ENCODE results near the gene CMTM6. TPM values are rescaled to one million over a fixed set of nuclear protein-coding genes. Genes with fewer than 3 reads are reported as not detected.
A peak's percentile ranks its signal among the peaks of the same experiment; 100 is the strongest.

The CMTM6 gene
- polyA plus RNA-seq, 1 donor (not counting 4 experiments of a cell fraction or from before 2014, with no cell fraction given), result 85.4 TPM

DNA sequence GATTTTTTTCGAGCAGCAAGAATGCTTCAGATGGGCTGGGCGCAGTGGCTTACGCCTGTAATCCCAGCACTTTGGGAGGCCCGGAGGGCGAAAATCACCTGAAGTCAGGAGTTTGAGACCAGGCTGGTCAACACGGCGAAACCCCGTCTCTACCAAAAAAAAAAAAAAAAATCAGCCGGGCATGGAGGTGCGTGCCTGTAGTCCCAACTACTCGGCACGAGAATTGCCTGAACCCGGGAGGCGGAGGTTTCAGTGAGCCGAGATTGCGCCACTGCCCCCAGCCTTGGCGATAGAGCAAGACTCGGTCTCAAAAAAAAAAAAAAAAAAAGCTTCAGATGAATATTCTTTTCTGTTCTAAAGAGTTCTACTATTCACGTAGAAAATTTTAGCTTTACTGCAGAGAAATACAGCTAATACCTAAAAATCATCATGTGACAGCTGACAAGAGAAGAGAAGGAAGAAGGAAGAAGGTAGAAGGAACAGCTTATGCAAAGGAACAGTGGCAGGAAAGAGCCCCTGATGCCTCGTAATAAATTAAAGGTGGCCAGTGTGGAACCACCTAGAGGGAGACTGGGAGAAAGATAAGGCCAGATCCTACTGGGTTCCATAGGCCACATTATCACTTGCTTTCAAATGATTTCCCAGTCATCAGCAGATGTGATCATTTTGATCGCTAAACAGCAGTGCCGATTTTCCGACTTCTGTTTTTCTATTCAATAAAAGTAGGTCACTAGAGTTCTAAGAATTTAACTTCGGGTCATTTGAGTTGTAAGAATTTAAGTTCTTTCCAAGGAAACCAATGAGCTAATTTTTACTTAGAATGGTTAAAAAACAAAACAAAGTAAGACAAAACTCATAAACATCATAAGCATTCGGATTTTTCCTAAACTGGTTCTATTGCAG is 1.5 kb downstream of the CMTM6 start:
- H3K27me3 ChIP-seq (ENCODE audit: control insufficient read depth, extremely low read depth, insufficient read depth, low read length), result no peaks in the 10 kb centered on the region
- no peaks in the 10 kb centered on the region for H4K20me1 ChIP-seq (ENCODE audit: control insufficient read depth, extremely low read depth, insufficient read depth, low read length)
- peak overlapping the region; percentile 92 for H3K4me2 ChIP-seq (ENCODE audit: control insufficient read depth, extremely low read depth, insufficient read depth, low read depth, low read length)
- peak overlapping the region; percentile 88 for H3K9ac ChIP-seq (ENCODE audit: control insufficient read depth, extremely low read depth, insufficient read depth, low read length)
- H2AFZ ChIP-seq (ENCODE audit: control insufficient read depth, low read length), result no peak overlapping the region
- peak overlapping the region; percentile 80 to 91 (median 88) for H3K4me3 ChIP-seq (ENCODE audit: control insufficient read depth in 2 of 3, extremely low read depth in 1 of 3, insufficient read depth in 2 of 3, low read depth in 1 of 3, low read length in 3 of 3)
- H3K9me1 ChIP-seq (ENCODE audit: control insufficient read depth, extremely low read depth, insufficient read depth, low read length), result no peaks in the 10 kb centered on the region
- peaks cover 8% of the 10 kb centered on the region for H3K4me1 ChIP-seq (ENCODE audit: control insufficient read depth, extremely low read depth, insufficient read depth, low read length)
- peaks cover 37% of the 10 kb centered on the region for H3K79me2 ChIP-seq (ENCODE audit: control insufficient read depth, insufficient read depth, low read length)
- H3K27ac ChIP-seq (ENCODE audit: control insufficient read depth, insufficient read depth, low read length), result no peak overlapping the region
- FAIRE-seq, result no peak
- H3K9me3 ChIP-seq (ENCODE audit: control insufficient read depth, low read depth, low read length), result no peaks in the 10 kb centered on the region
- dilution Hi-C loops (cut with MboI; ENCODE audit: extremely low pct_ligation_motif_present, low sequenced_read_pairs), result no loop called here
- TF ChIP-seq, protein P1, sequence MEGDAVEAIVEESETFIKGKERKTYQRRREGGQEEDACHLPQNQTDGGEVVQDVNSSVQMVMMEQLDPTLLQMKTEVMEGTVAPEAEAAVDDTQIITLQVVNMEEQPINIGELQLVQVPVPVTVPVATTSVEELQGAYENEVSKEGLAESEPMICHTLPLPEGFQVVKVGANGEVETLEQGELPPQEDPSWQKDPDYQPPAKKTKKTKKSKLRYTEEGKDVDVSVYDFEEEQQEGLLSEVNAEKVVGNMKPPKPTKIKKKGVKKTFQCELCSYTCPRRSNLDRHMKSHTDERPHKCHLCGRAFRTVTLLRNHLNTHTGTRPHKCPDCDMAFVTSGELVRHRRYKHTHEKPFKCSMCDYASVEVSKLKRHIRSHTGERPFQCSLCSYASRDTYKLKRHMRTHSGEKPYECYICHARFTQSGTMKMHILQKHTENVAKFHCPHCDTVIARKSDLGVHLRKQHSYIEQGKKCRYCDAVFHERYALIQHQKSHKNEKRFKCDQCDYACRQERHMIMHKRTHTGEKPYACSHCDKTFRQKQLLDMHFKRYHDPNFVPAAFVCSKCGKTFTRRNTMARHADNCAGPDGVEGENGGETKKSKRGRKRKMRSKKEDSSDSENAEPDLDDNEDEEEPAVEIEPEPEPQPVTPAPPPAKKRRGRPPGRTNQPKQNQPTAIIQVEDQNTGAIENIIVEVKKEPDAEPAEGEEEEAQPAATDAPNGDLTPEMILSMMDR (optimal IDR thresholded peaks at IDR 0.05 in 1 of 3, IDR thresholded peaks at IDR 0.05 in 1 of 3, conservative IDR thresholded peaks at IDR 0.05 in 1 of 3; ENCODE audit: extremely low read depth in 1 of 3, insufficient read depth in 2 of 3, low read length in 3 of 3), result no peak
- TF ChIP-seq EZH2 (IDR thresholded peaks at IDR 0.05; ENCODE audit: low read length), result no peak
- no peaks in the 10 kb centered on the region for H3K36me3 ChIP-seq (ENCODE audit: control insufficient read depth in 2 of 2, extremely low read depth in 1 of 2, insufficient read depth in 2 of 2, low read length in 2 of 2)
- no peak for DNase-seq (ENCODE audit: low read depth, low spot score)

DNA sequence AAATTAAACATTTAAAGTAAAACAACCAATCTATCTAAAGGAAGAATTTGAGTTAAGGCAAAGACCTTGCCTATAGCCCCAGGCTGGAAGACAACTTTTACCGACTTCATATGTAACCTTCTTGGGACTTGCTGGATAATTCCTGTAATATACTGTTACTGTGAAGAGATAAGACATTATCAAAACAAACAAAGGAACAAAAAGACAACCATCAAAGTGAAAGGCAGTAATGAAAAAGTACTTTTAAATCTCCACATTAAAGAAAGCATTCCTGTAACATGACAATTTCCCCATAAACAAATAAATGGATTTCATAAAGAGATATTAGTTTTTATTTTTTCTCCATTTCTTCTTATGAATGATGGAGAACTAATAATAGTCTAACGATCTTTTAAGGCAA is 2.4 kb downstream of the CMTM6 start:
- DNase-seq (ENCODE audit: low read depth, low spot score) (no peak), FAIRE-seq (no peak)
- Histone ChIP-seq H3K4me1 (ENCODE audit: control insufficient read depth, extremely low read depth, insufficient read depth, low read length) (peaks cover 14% of the 10 kb centered on the region), H3K4me3 (ENCODE audit: control insufficient read depth in 2 of 3, extremely low read depth in 1 of 3, insufficient read depth in 2 of 3, low read depth in 1 of 3, low read length in 3 of 3) (no peak overlapping the region), H3K36me3 (ENCODE audit: control insufficient read depth in 2 of 2, extremely low read depth in 1 of 2, insufficient read depth in 2 of 2, low read length in 2 of 2) (no peaks in the 10 kb centered on the region), H3K9me3 (ENCODE audit: control insufficient read depth, low read depth, low read length) (no peaks in the 10 kb centered on the region), H3K79me2 (ENCODE audit: control insufficient read depth, insufficient read depth, low read length) (peaks cover 37% of the 10 kb centered on the region), H3K27me3 (ENCODE audit: control insufficient read depth, extremely low read depth, insufficient read depth, low read length) (no peaks in the 10 kb centered on the region), H3K27ac (ENCODE audit: control insufficient read depth, insufficient read depth, low read length) (no peak overlapping the region), H3K9me1 (ENCODE audit: control insufficient read depth, extremely low read depth, insufficient read depth, low read length) (no peaks in the 10 kb centered on the region), H4K20me1 (ENCODE audit: control insufficient read depth, extremely low read depth, insufficient read depth, low read length) (no peaks in the 10 kb centered on the region), H2AFZ (ENCODE audit: control insufficient read depth, low read length) (no peak overlapping the region), H3K4me2 (ENCODE audit: control insufficient read depth, extremely low read depth, insufficient read depth, low read depth, low read length) (no peak overlapping the region), H3K9ac (ENCODE audit: control insufficient read depth, extremely low read depth, insufficient read depth, low read length) (no peak overlapping the region)
- no peak for TF ChIP-seq EZH2 (IDR thresholded peaks at IDR 0.05; ENCODE audit: low read length)
- TF ChIP-seq, protein P1 (optimal IDR thresholded peaks at IDR 0.05 in 1 of 3, IDR thresholded peaks at IDR 0.05 in 1 of 3, conservative IDR thresholded peaks at IDR 0.05 in 1 of 3; ENCODE audit: extremely low read depth in 1 of 3, insufficient read depth in 2 of 3, low read length in 3 of 3), result no peak
- dilution Hi-C loops (cut with MboI; ENCODE audit: extremely low pct_ligation_motif_present, low sequenced_read_pairs), result no loop called here
